GM12892 (cell line): ENCODE measurements around the gene ABTB2.

Experiments
- DNase-seq: peaks from one replicate; pipeline ENCODE4 v3.0.0; 2011; ENCODE audit not compliant: insufficient read length
- FAIRE-seq: peaks from 2 replicates; lab custom pipeline; 2011; peaks lifted over from hg19 to GRCh38; lab: Jason Lieb, UNC
- POLR2A ChIP-seq: IDR thresholded peaks from 2 replicates; pipeline ENCODE4 v1.6.1; 2011; ENCODE audit warnings: low read depth, low read length, control low read depth
- POLR2AphosphoS5 ChIP-seq: IDR thresholded peaks from 2 replicates; pipeline ENCODE4 v1.6.1; 2011; ENCODE audit warnings: low read depth, low read length, control low read depth
- TAF1 ChIP-seq: IDR thresholded peaks from 2 replicates; pipeline ENCODE4 v1.6.1; 2011; ENCODE audit warnings: low read depth, mild to moderate bottlenecking, control low read depth, low read length, borderline replicate concordance

ABTB2 gene

DNA sequence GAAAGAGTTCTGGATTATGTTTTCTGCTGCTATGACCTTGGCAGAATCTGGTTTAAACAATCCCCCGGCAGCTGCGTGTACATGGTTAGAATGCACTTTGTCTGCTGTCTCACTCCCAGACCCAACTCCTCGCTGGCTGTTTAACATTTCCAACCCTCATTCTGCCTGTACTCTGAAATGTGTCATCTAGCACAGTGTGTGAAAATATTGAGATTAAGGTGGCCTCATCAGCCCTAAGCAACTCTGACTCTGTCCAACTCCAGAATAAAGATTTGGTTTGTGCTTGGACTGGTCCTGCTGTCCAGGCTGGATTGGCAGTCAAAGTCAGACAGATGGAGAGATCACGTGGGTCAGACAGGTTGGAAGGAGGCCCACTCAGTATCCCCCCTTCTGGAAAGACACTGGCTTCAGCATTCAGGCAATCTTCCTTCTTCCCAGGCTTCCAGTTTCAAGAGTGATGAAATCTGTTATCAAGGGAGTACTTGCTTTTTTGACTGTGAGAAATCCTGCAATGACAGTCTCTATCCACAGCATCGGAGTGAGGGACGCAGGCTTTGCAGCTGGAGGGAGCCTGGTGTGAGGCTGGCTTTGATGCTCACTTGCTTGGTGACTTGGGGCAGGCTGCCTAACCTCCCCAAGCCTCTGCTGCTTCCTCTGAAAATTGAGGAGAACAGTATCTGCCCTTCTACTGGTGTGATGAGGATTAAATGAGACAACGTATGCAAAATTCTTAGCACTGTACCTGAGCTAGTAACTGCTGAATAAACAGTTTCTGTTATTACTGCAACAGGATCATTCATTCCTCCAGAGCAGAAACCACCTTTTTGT is 29.8 kb downstream of the ABTB2 start:
- TF ChIP-seq POLR2A (no peak), TAF1 (no peak), POLR2AphosphoS5 (no peak)
- DNase-seq = no peak
- no peak for FAIRE-seq

DNA sequence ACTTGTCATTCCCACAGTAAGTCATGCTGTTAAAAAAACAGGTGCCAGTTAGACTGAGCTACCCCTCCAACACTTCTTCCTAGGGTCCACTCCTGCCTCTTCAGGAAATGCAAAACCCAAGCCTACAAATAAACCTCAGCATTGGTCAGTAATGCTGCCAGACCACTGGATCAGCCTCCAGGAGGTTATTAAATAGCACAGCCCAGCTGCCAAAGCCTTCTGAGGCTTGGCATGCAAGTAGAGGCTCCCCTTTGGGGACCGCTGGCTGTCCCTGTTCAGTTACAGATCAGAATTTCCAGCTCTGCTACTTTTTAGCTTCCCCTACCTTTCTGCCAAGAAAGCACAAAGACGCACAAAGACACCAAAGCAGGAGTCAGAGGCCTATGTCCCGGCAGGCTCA is 33.3 kb downstream of the ABTB2 start:
- TF ChIP-seq TAF1 (no peak), POLR2AphosphoS5 (no peak), POLR2A (no peak)
- DNase-seq = no peak
- FAIRE-seq = no peak

DNA sequence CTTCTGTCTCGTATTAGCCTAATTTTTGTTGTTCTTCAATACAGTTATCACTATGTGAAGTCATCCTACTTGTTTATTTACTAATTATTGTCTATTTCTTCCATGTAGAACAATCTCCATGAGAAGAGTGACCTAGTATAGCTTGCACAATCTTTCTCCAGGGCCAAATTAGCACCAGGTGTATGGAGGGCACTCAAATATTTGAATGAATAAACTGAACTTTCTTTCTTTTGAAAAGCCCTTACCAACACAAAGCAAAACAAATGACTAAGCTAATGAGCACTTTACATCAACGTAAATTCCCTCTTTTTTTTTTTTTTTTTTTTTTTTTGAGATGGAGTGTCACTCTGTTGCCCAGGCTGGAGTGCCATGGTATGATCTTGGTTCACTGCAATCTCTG is 34.2 kb downstream of the ABTB2 start:
- TF ChIP-seq POLR2AphosphoS5 (no peak), TAF1 (no peak), POLR2A (no peak)
- FAIRE-seq = no peak

GRCh38 chr11:34318111-34319037 is 39.4 kb downstream of the ABTB2 start:
- TF ChIP-seq POLR2A = no peak
- no peak for TF ChIP-seq POLR2AphosphoS5
- no peak for TF ChIP-seq TAF1
- FAIRE-seq (no peak), DNase-seq (no peak)

More for the DNA sequence above, 34.2 kb downstream of the ABTB2 start:
- DNase-seq = no peak

DNA sequence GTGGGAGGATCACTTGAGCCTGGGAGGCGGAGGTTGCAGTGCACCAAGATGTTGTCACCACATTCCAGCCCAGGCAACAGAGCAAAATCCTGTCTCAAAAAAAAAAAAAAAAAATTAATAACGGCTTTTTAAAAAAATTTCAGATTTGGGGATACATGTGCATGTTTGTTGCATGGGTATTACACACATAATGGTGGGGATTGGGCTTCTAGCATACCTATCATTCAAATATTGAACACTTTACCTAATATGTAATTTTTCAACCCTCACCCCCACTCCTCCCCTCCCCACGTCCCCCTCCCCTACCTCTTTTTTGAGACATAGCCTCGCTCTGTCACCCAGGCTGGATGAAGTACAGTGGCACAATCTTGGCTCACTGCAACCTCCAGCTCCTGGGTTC is 40.1 kb downstream of the ABTB2 start:
- DNase-seq = no peak
- no peak for FAIRE-seq
- TF ChIP-seq POLR2AphosphoS5 (no peak), TAF1 (no peak), POLR2A (no peak)

DNA sequence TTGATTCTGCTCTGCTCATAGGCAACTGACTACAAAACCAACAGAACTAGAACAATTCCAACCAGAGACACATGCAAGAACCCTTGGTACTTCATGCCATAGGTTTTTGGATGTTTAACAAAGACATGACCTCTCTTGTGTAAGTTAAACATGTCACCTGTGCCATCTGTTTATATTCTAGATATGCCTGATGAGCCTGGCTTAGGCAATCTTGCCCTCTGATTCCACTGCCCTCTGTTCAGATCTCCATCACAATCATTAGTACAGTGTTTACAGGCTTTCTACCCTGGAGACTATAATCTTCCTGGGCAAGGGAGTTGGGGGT is 40.8 kb downstream of the ABTB2 start:
- DNase-seq (no peak), FAIRE-seq (no peak)
- TF ChIP-seq POLR2A = no peak
- TF ChIP-seq POLR2AphosphoS5 = no peak
- no peak for TF ChIP-seq TAF1

DNA sequence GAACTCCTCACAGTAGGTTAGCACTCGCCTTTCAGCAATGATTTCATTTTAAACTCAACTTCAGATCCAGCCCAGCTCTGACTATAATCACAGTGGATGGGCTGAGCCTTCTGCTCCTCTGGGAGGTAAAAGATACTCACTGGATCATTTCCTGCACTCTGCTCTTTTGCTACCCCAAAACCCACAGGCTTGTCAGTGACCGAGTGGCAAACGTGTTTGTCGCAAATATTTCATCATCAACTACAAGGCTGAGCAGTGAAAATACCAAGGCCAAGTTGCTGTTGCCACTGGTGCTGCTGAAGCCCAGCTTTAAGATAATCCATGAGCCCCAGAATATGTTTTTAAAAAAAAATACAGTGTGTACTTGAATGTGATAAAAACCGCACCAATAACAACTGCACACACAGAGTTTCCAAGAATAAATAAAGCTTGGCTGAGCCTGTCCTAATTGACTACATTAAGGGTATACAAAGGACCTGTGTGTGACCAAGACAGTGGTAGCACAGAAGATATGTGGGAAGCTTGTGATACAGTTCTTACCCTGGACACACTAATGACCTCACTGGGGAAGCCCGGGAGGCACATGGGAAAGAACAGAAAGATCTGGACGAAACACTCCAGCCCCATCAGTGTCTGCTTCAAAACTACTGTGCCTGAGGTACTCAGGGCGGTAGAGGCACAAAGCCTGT is 41.3 kb downstream of the ABTB2 start:
- no peak for TF ChIP-seq TAF1
- TF ChIP-seq POLR2AphosphoS5 = no peak
- no peak for TF ChIP-seq POLR2A
- no peak for DNase-seq
- FAIRE-seq = no peak

GRCh38 chr11:34315394-34315793 is 42.4 kb downstream of the ABTB2 start:
- FAIRE-seq = no peak
- no peak for DNase-seq
- no peak for TF ChIP-seq TAF1

GRCh38 chr11:34314936-34315335 is 42.9 kb downstream of the ABTB2 start:
- DNase-seq (no peak), FAIRE-seq (no peak)
- no peak for TF ChIP-seq POLR2AphosphoS5
- TF ChIP-seq TAF1 = no peak
- no peak for TF ChIP-seq POLR2A

DNA sequence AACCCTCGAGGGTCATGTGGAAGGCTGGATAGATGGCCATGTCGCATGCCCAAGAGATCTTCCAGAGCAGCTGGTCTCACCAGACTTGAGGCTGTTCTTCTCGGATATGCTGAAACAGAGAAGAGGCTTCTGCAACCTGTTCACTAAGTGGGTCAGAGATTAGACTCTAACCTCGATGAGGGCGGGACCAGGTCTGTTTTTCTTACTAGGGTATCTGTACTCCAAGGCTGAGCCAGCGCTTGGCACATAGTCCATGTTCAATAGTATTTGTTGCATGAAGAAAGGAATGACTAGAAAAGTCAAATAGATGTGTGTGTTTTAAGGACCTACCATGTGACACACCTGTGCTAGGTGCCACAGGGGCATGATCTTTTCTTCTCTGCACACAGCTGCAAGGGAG is 43.6 kb downstream of the ABTB2 start:
- DNase-seq = no peak
- FAIRE-seq = no peak
- TF ChIP-seq POLR2A (no peak), POLR2AphosphoS5 (no peak), TAF1 (no peak)

GRCh38 chr11:34313099-34313517 is 44.7 kb downstream of the ABTB2 start:
- FAIRE-seq = no peak
- TF ChIP-seq TAF1 (no peak), POLR2A (no peak), POLR2AphosphoS5 (no peak)

More at GRCh38 chr11:34313099-34313517, 44.7 kb downstream of the ABTB2 start:
- peak; percentile 45 for DNase-seq
